Measurements from ENCODE around the gene MCM9. TPM values are rescaled to one million over a fixed set of nuclear protein-coding genes. Genes with fewer than 3 reads are reported as not detected.

The MCM9 gene
- total RNA-seq, 1 donor from 2014 or later: 20.4 TPM

GRCh38 chr6:118940770-118941169 is 5.8 kb upstream of the MCM9 start:
- no peak overlapping the region for H3K27ac Mint-ChIP-seq (ENCODE audit: unreplicated experiment)
- no peak for TF ChIP-seq CTCF (conservative IDR thresholded peaks at IDR 0.05)
- H3K4me3 Mint-ChIP-seq: no peak overlapping the region
- H3K4me1 Mint-ChIP-seq: peaks cover 8% of the 10 kb centered on the region
- H3K9me3 Mint-ChIP-seq: peaks cover 16% of the 10 kb centered on the region
- H3K36me3 Mint-ChIP-seq (ENCODE audit: low read depth): peaks cover 38% of the 10 kb centered on the region
- DNase-seq (ENCODE audit: low read depth, low spot score): no peak
- no peaks in the 10 kb centered on the region for H3K27me3 Mint-ChIP-seq (ENCODE audit: low read depth)

- no peak overlapping the region for H3K27ac Mint-ChIP-seq (ENCODE audit: unreplicated experiment)
- no peak for TF ChIP-seq CTCF (conservative IDR thresholded peaks at IDR 0.05)
- H3K9me3 Mint-ChIP-seq: peaks cover 13% of the 10 kb centered on the region
- no peak for DNase-seq (ENCODE audit: low read depth, low spot score)
- H3K4me3 Mint-ChIP-seq: no peak overlapping the region
- H3K4me1 Mint-ChIP-seq: peaks cover 15% of the 10 kb centered on the region
- no peaks in the 10 kb centered on the region for H3K27me3 Mint-ChIP-seq (ENCODE audit: low read depth)
- peaks cover 31% of the 10 kb centered on the region for H3K36me3 Mint-ChIP-seq (ENCODE audit: low read depth)
Observed at GRCh38 chr6:118939683-118940082, 4.7 kb upstream of the MCM9 start.

GRCh38 chr6:118935978-118936703 is 1.2 kb upstream of the MCM9 start:
- H3K9me3 Mint-ChIP-seq: peaks cover 5% of the 10 kb centered on the region
- H3K4me3 Mint-ChIP-seq: peak overlapping the region; percentile 95
- peaks cover 15% of the 10 kb centered on the region for H3K36me3 Mint-ChIP-seq (ENCODE audit: low read depth)
- no peaks in the 10 kb centered on the region for H3K27me3 Mint-ChIP-seq (ENCODE audit: low read depth)
- H3K4me1 Mint-ChIP-seq: peaks cover 30% of the 10 kb centered on the region
- H3K27ac Mint-ChIP-seq (ENCODE audit: unreplicated experiment): no peak overlapping the region
- no peak for TF ChIP-seq CTCF (conservative IDR thresholded peaks at IDR 0.05)
- DNase-seq (ENCODE audit: low read depth, low spot score): no peak

- Mint-ChIP-seq H3K27me3 (ENCODE audit: low read depth) (no peaks in the 10 kb centered on the region), H3K36me3 (ENCODE audit: low read depth) (peaks cover 13% of the 10 kb centered on the region), H3K4me3 (peak overlapping the region; percentile 95), H3K9me3 (peaks cover 3% of the 10 kb centered on the region), H3K4me1 (peaks cover 30% of the 10 kb centered on the region), H3K27ac (ENCODE audit: unreplicated experiment) (peak overlapping the region; percentile 99)
- TF ChIP-seq CTCF (conservative IDR thresholded peaks at IDR 0.05): no peak
- no peak for DNase-seq (ENCODE audit: low read depth, low spot score)
Observed at GRCh38 chr6:118935331-118935668, 341 bp upstream of the MCM9 start.

GRCh38 chr6:118933855-118934460 is 1.0 kb downstream of the MCM9 start:
- Mint-ChIP-seq H3K9me3 (no peaks in the 10 kb centered on the region), H3K27me3 (ENCODE audit: low read depth) (no peaks in the 10 kb centered on the region), H3K4me3 (peak overlapping the region; percentile 95), H3K27ac (ENCODE audit: unreplicated experiment) (peak overlapping the region; percentile 47), H3K36me3 (ENCODE audit: low read depth) (peaks cover 8% of the 10 kb centered on the region), H3K4me1 (peaks cover 30% of the 10 kb centered on the region)
- no peak for DNase-seq (ENCODE audit: low read depth, low spot score)
- TF ChIP-seq CTCF (conservative IDR thresholded peaks at IDR 0.05): no peak
